HG03442 (cell line): ENCODE data around the gene MID2.
"Not testable (repeated sequence)": the region's sequence is repeated elsewhere in the genome, so short reads cannot be mapped to it uniquely, and the experiment has no call there.

Experiments
- ATAC-seq: cut with Tn5 transposase; IDR thresholded peaks from one replicate; pipeline ENCODE4 v1.9.1; 2021; ENCODE audit warnings: mild to moderate bottlenecking, moderate library complexity; ENCODE audit not compliant: unreplicated experiment

MID2 gene

DNA sequence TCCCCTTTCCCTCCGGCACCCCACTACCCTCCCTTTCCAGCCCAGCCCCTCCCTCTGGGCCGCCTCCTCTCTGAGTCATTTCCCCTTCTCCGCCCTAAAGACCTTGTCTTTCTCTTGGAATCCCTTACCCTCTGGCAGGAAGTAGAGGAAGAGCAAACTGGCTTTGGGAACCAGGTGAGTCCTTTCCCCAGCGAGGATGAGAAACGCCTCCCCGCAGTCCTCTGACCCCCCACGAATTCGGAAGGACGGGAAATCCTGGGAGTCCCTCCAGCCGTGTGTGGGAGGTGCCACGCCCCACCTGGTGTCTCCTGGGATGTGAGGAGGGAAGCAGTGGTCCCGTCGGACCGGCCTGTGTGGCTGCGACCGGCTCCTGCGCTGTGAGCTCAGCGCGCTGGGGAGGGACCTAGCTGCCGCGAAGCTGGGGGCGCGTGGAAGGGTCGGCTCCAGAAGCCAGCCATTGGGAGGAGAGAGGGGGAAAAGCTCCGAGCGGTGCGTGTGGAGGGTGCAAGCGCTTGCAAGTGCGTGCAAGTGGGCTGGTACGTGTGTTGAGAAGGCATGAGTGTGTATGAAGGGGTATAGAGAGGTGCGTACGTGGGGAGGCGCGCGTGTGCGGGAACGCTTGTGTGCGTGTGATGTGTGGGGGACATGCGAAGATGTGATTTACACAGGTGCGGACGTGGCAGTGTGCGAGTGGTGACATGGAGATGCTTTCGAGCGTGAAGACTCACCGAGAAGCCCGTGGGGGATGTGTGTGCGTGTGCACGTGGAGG, 110.2 kb downstream of the MID2 start:
- no peak for ATAC-seq

GRCh38 chrX:107936434-107936730, 110.7 kb downstream of the MID2 start:
- ATAC-seq: no peak

DNA sequence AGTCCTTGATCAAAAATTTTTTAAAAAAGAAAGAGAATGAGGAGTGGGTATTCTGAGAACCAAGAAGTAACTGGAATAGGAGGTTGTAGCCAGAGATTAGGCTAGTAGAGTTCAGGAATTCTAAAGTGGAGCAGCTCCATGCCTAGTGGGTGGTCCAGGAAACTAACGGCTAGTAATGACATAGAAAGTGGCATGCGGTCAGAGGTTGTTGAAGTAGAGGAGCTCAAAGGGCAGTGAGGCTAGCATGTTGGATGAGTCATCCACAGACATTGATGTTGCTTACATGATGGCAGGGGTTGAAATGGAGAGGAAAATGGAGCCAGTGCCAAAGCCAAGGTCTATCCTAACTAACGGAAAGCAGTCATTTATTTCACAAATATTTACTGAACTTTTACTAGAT, 114.4 kb downstream of the MID2 start:
- no peak for ATAC-seq

GRCh38 chrX:107955337-107955736, 129.7 kb downstream of the MID2 start:
- ATAC-seq: not testable (repeated sequence)

DNA sequence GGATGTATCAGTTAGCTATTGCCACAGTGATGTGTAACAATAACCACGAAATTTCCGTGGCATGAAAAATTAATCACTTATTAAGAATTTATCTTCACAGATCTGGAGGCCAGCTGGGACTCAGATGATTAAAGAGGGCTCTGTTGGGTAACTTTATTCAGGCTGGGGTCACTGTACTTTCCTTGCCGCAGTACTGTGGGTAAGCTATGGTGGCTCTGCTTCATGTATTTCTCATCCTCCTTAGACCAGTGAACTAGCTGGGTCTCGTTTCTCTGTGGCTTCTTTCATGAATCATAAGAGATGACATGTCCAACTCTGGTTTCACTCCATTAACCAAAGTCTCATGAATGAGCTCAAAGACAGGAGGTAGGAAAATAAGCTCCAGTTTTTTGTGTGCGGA, 143.0 kb downstream of the MID2 start:
- no peak for ATAC-seq

DNA sequence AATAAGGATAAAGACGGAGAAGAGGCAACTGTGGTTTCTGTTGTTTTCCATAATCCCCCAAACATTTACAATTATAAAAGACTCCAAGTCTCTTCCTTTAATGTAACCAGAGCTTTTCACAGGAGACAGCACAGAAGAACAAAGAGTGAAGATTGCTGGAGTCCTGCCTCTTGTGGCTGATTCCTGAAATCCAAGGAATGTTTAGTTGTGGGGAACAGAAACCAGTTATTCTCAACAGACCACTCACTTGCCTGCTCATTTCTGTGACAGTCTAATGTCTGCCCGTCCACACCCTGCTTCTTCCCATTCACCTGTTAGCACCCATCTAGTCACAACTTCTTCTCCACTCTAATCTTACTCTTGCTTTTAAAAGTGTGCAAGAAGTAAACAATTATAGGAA, 144.4 kb downstream of the MID2 start:
- ATAC-seq: no peak

GRCh38 chrX:107971636-107972035, 146.0 kb downstream of the MID2 start:
- ATAC-seq: no peak
